ENCODE data around the gene PHTF1.
"Not testable (repeated sequence)": the region's sequence is repeated elsewhere in the genome, so short reads cannot be mapped to it uniquely, and the experiment has no call there.

PHTF1 gene

GRCh38 chr1:113717506-113717905 lies 41.8 kb downstream of the PHTF1 start:
- DNase-seq = not testable (repeated sequence)

- peak; percentile 32 for DNase-seq
Measured at GRCh38 chr1:113714606-113715269, 44.5 kb downstream of the PHTF1 start.

DNA sequence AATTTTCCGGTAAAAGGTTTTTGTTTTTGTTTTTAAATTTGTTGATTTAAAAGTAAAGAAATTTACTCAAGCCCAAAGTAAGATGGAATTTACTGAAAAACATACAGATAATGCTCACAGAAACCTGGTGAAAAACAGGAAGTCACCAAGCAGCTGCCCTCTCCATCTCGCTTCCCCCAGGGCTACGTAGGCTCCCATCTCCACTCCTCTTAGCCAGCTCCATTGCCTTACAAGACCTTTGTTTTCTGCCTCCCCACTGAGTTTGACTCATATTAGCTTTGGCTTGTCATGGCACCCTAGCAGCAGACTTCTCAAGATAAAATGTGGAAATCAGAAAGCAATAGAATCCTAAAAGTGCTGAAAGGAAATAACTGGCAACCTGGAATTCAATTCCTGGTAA lies 57.9 kb downstream of the PHTF1 start:
- DNase-seq = no peak

DNA sequence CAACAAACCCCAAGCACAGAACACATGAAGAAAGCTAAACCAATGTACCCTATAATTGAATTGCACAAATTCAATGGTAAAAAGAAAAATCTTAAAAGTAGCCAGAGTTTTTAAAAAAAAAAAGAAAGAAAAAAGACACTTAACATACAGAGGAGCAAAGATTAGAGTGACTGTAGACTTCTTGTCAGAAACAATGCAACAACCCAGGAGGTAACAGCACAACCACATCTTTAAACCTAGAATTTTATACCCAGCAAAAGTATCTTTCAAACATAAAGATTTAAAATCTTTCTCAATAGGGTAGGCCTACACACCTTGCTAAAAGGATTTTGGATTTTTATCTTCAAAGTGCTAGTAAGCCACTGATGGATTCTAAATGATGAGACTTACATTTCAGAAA lies 64.4 kb downstream of the PHTF1 start:
- DNase-seq = no peak

- peak; percentile 88 for DNase-seq
Measured at GRCh38 chr1:113692824-113693431, 66.4 kb downstream of the PHTF1 start.

GRCh38 chr1:113692342-113692741 lies 66.9 kb downstream of the PHTF1 start:
- DNase-seq = no peak

GRCh38 chr1:113691184-113691583 lies 68.1 kb downstream of the PHTF1 start:
- DNase-seq = peak; percentile 77

- no peak for DNase-seq
Measured at GRCh38 chr1:113686891-113687618, 72.2 kb downstream of the PHTF1 start.

DNA sequence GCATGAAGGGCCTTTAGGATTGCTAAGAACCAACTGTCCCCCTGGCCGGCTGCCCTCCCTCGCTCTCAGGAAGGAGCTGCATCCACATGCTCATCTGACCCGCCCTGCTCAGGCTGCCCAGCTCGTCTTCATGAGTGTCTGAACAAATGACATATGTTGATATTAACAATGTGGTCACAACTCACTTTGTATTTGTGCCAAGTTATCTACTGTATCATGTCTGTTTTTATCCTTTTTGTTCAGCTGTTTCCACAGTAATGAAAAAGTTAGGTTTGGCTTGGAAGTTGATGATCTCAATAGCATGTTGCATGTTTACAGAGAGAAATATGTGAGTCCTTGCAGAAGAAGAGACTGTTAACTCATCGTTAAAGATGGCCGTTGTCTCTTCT lies 75.1 kb downstream of the PHTF1 start:
- peak; percentile 85 for DNase-seq

DNA sequence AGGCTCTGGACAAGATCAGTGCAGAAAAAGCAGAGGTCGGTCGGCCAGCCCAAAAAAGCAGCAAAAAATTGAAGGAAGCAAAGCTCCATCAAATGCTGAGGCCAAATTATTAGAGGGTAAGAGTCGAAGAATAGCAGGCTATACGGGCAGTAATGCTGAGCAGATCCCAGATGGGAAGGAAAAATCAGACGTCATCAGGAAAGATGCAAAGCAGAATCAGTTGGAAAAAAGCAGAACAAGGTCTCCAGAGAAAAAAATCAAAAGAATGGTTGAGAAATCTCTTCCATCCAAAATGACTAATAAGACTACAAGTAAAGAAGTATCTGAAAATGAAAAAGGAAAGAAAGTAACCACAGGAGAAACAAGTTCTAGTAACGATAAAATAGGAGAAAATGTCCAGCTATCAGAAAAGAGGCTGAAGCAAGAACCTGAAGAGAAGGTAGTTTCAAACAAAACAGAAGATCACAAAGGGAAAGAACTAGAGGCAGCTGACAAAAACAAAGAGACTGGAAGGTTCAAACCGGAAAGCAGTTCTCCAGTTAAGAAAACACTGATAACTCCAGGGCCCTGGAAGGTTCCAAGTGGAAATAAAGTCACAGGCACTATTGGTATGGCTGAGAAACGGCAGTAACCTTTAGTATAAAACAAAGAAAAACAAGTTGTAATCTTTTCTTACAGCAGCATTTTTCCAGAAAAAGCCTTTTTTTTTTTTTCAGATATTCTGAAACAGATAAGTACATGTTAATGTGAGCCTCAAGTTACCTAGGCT lies 75.7 kb downstream of the PHTF1 start:
- DNase-seq = no peak

DNA sequence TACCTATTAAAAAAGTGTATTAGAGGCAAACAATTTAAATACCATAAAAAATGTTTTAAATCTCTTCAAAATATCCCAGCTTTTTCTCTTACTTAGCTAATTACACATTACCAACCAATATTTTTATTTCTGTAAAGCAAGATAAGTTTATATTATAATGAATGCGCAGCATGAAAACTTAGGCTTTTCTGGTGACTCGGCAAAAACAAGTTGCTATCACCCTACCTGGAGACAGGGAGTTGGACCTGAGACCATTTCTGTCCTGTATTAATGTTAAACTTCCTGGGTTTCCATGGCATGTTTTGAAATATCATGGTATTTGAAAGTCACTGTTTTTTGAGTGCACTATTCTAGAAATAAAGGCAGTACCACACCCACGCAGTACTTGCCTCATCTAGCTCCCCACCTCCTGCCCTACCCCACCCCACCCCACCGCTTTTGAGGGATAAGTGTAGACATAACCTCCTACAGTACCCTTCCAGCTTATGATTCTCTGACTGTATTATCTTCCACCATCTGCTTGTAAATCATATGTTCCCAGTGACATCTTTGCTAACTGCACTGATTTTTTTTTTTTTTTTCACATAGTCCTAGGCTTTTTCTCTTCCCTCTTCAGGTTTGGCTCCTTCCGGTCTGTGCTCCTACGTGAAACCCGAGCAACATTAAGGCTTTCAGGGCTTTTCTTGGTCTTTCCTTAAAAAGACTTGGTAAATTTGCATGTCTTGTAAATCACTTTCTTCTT lies 77.5 kb downstream of the PHTF1 start:
- no peak for DNase-seq

DNA sequence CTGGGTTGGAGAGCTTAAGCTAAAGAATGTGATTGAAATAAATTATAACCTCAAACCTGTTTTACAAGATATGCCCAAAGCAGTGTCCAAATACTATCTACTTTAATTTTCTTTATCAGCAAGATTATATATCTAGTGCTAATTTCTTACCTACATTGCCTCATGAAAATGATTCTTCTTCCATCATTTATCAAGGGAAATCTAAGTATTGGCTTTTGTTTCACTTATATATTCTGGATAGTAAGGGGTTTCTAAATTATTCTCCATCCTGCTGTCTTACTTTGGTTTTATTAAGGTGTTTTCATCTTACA lies 81.2 kb downstream of the PHTF1 start:
- DNase-seq = no peak

DNA sequence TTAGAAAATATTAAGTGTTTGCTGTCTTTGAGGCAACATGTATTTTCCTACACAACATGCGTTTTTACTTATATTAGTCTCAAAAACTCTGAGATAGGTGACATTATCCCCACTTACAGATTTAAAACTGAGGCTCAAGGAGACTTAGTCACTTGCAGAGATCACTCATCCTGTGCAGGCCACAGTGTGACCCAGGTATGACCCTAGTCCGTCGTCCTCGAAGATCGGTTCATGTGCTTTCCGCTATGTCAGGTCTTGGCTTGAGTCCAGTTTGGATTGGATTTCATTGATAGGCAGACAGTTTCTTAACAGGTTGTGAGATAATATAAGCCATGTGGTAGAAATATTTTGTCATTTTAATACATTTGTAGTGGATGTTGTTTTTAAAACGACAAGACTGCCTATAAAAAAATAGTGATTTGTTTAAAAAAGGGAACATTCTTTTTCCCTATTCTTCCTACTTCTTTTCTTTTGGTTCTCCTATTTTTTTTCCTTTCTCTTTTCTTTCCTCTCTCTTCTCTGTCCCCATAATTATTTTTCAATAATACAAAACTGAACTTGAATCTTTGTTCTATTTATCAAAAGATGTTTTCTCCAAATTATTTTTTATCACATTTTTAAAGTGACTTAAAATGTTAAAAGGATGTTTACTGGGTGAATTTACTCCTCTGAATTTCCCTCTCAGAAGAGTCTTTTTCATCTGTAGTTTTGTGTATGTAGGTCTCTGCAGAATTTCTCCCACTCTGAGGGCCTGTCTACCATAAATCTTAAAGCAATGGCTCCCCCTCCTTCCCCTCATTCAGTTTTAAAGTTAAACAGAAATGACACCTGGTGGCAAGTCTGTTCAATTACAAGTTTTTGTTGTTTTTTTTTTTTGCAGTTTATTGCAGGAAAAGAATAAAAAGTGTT lies 81.8 kb downstream of the PHTF1 start:
- peak; percentile 71 for DNase-seq

GRCh38 chr1:113676524-113676923 lies 82.8 kb downstream of the PHTF1 start:
- peak; percentile 49 for DNase-seq

GRCh38 chr1:113675302-113675701 lies 84.0 kb downstream of the PHTF1 start:
- DNase-seq = no peak

DNA sequence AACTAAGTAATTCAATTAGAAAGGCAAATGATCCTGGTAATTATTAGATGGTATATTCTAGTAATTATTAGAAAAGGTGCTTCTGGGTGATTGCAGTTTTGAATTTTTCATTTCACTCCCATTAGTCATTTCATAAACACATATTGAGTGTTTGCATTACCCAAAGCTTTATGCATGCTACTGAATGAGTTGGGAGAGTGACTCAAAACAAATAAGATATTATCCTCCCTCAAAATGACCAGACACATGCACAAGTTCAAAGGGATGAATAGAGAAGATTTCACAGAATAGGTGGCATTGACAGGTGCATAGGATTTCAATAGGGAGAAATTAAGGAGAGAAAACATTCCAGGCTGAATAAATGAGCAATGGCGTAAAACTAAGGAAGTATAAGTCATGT lies 84.7 kb downstream of the PHTF1 start:
- no peak for DNase-seq

GRCh38 chr1:113672491-113672890 lies 86.8 kb downstream of the PHTF1 start:
- DNase-seq = no peak

GRCh38 chr1:113670650-113671049 lies 88.6 kb downstream of the PHTF1 start:
- no peak for DNase-seq

GRCh38 chr1:113669988-113670387 lies 89.3 kb downstream of the PHTF1 start:
- DNase-seq = no peak

DNA sequence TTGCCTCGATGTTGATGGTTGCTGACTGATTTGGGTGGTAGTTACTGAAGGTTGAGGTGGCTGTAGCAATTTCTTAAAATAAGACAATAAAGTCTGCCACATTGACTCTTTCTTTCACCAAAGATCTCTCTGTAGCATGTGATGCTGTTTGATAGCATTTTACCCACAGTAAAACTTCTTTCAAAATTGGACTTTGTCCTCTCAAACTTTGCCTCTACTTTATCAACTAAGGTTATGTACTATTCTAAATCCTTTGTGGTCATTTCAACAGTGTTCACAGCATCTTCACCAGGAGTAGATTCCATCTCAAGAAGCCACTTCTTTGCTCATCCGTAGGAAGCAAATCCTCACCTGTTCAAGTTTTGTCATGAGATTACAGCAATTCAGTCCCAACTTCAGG lies 93.2 kb downstream of the PHTF1 start:
- no peak for DNase-seq

DNA sequence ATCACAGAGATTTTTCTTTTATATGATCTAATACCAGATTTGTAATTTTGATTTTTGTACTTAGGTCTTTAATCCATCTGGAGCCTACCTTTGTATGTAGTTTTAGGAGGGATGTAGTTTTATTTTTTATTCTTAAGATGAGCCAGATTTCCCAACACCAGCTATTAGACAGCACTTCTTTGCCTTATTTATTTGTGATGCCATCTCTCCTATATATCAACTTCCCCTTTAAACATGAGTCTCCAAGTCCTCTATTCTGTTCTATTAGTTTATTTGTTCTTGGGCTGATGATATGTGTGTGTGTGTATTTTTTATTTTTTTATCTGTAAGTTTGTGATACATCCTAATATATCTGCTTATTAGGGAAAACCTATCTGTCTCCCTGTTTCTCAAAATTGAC lies 94.2 kb downstream of the PHTF1 start:
- no peak for DNase-seq

Data from hematopoietic multipotent progenitor cell treated with erythropoietin and hydrocortisone succinate and interleukin-3 and kit ligand, for 8 days (in vitro differentiated cells).